NCI-H1694 treated with DMSO at 0.1 percent for 48 hours (cell line): ENCODE data around the gene ACER3.
"Not testable (repeated sequence)": the region's sequence is repeated elsewhere in the genome, so short reads cannot be mapped to it uniquely, and the experiment has no call there.

Experiments
- DNase-seq: peaks from one replicate; lab custom pipeline; 2025; lab: John Stamatoyannopoulos, UW

The ACER3 gene

DNA sequence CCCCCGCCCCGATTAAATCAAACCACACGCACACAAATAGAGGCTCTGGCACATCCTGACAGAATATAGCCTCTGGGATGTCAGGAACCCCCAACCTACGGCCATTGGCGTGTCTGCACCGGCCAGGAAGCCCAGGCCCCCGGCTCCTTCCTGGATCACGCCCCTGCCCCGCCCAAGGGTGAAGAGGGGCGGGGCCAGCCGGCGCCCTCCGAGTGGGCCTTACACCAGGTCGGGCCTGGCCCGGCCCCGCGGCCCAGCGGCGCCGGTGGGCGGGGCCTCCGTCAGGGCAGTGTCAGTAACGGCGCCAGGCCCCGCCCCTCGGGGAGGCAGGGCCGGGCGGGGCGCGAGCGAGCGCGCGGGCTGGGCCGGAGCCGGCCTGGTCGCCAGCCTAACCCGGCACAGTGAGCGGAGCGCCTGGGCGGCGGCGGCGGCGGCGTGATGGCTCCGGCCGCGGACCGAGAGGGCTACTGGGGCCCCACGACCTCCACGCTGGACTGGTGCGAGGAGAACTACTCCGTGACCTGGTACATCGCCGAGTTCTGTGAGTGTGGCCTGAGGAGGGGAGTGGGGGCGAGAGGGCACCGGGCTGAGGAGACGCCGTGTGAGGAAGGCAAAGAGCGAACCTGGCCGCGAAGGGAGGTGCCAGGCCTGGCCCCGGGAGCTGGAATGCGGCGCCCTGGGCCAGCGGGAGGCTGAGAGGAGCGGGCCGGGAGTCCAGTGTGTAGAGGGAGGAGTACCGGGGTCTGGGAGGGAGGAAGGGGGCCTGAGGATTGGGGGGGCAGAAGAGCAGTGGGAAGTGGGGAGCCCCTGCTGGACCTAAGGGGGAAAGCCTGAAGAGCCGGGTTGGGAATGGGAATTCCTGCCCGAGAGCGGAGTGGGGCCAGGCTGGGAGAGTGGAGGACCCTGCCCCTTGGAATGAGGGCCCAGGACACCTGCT is at the start of gene ACER3:
Gene ACER3 (plus strand): TSS at position 380 of the 937 bp plus-strand sequence. CDS start 59 bp downstream, at position 439.
- DNase-seq = peak; percentile 31

GRCh38 chr11:76811259-76811658 is 49.5 kb upstream of the ACER3 start:
- no peak for DNase-seq

GRCh38 chr11:76814414-76814813 is 46.3 kb upstream of the ACER3 start:
- DNase-seq = no peak

DNA sequence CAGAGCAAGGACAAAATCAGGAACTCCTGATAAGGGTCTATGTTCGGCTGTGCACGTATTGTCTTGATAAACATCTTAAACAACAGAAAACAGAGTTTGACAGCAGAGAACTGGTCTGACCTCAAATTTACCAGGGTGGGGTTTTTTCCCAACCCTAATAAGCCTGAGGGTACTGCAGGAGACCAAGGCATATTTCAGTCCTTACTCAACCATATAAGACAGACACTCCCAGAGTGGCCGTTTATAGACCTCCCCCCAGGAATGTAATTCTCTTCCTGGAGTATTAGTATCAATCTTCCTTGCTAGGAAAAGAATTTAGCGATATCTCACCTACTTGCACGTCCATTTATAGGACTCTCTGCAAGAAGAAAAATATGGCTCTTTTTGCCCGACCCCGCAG is 45.0 kb upstream of the ACER3 start:
- not testable (repeated sequence) for DNase-seq

- DNase-seq = no peak
Measured at GRCh38 chr11:76820184-76820566, 40.5 kb upstream of the ACER3 start.

DNA sequence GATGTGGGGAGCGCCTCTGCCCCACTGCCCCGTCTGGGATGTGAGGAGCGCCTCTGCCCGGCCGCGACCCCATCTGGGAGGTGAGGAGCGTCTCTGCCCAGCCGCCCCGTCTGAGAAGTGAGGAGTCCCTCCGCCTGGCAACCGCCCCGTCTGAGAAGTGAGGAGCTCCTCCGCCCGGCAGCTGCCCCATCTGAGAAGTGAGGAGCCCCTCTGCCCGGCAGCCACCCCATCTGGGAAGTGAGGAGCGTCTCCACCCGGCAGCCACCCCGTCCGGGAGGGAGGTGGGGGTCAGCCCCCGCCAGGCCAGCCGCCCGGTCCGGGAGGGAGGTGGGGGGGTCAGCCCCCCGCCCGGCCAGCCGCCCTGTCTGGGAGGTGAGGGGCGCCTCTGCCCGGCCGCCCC is 39.3 kb upstream of the ACER3 start:
- not testable (repeated sequence) for DNase-seq

- DNase-seq = no peak
Measured at GRCh38 chr11:76822406-76822805, 38.3 kb upstream of the ACER3 start.

GRCh38 chr11:76823481-76824028 is 37.2 kb upstream of the ACER3 start:
- no peak for DNase-seq

GRCh38 chr11:76824083-76824939 is 36.4 kb upstream of the ACER3 start:
- no peak for DNase-seq

GRCh38 chr11:76824980-76825725 is 35.6 kb upstream of the ACER3 start:
- DNase-seq = no peak

GRCh38 chr11:76825726-76826396 is 34.9 kb upstream of the ACER3 start:
- no peak for DNase-seq

- DNase-seq = not testable (repeated sequence)
Measured at GRCh38 chr11:76826508-76826907, 34.2 kb upstream of the ACER3 start.

- not testable (repeated sequence) for DNase-seq
Measured at GRCh38 chr11:76827005-76827404, 33.7 kb upstream of the ACER3 start.

GRCh38 chr11:76830639-76831327 is 29.9 kb upstream of the ACER3 start:
- peak; percentile 79 for DNase-seq

DNA sequence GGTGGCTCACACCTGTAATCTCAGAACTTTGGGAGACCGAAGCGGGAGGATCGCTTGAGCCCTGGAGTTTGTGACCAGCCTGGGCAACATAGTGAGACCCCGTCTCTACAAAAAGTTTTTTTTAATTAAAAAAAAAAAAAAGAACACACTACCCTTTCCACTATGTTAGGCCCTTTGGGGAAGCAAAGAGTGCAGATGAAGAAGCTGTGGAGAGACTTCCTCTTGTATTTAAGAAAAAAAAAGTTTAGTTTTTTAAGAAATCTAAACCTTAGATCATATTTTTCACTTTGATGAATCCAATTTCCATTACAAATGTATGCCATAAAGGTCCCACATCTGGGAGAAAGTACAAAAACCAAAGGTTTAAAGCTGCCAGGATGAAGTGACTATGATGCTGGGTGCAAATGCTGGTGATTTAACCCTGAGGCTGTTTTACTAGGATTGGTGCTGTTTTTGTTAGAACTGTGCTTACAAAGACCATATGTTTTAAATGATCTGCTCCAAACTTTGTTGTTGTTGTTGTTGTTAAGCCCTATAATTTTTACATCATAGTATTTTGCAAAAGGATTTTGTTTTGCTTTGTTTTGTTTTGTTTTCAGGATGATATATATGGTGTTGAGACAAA is 28.9 kb upstream of the ACER3 start:
- no peak for DNase-seq

DNA sequence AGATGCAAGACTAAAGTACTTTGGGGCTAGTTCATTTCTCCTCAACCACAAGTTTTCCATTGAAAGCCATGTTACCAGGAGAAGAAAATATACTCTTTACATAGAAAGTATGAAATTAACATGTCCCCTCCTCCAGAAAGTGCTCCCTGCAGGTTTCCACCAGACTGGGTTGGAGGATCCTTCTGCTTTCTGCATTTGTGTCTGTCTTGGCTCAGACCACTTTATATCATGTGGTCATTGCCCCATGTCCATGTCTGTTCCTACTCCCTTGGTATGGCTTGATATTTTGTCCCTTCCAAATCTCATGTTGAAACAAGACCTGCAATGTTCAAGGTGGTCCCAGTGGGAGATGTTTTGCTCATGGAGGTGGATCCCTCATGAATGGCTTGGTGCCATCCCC is 28.4 kb upstream of the ACER3 start:
- DNase-seq = no peak

DNA sequence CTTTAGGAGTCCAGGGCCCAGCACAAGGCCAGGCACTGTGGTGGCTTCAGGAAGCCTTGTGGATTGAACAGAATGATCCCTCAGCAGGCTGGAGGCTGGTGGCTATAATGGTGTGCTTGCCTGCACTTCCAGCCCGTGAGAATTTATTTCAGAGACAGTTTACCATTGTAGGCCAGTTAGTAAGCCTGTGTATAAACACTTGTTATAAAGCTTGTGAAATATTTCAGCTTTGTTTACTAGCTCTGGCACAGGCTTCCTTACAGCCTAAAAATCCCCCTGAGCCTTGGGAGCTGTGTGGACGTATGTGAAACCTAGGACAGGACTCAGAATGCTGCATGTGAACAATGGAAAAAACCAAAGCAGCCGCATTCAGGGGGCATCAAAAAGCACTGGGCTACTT is 26.6 kb upstream of the ACER3 start:
- no peak for DNase-seq

GRCh38 chr11:76835036-76835435 is 25.7 kb upstream of the ACER3 start:
- DNase-seq = no peak

GRCh38 chr11:76835928-76836612 is 24.6 kb upstream of the ACER3 start:
- peak; percentile 90 for DNase-seq
